Activated CD4-positive, alpha-beta T cell treated with anti-CD3 and anti-CD28 coated beads for 48 hours (primary cell): ENCODE results near the gene FMO2.

Experiments
- DNase-seq: peaks from one replicate; pipeline ENCODE4 v3.0.0-alpha.2; 2020

FMO2 gene

GRCh38 chr1:171185091-171185490 lies at the start of gene FMO2:
FMO2 (plus strand) TSS chr1:171185300; CDS start chr1:171185714, 414 bp downstream.
- no peak for DNase-seq

- DNase-seq = no peak
Measured at GRCh38 chr1:171137580-171137979, 47.5 kb upstream of the FMO2 start.

- DNase-seq = no peak
Measured at GRCh38 chr1:171138980-171139379, 46.1 kb upstream of the FMO2 start.

- DNase-seq = no peak
Measured at GRCh38 chr1:171139890-171140289, 45.2 kb upstream of the FMO2 start.

- DNase-seq = no peak
Measured at GRCh38 chr1:171140401-171140800, 44.7 kb upstream of the FMO2 start.

GRCh38 chr1:171140956-171141687 lies 44.0 kb upstream of the FMO2 start:
- DNase-seq = no peak

GRCh38 chr1:171141688-171142415 lies 43.2 kb upstream of the FMO2 start:
- no peak for DNase-seq

- no peak for DNase-seq
Measured at GRCh38 chr1:171142416-171143385, 42.4 kb upstream of the FMO2 start.

- DNase-seq = no peak
Measured at GRCh38 chr1:171150156-171150555, 34.9 kb upstream of the FMO2 start.

GRCh38 chr1:171152549-171152948 lies 32.6 kb upstream of the FMO2 start:
- DNase-seq = no peak

- DNase-seq = no peak
Measured at GRCh38 chr1:171155484-171155883, 29.6 kb upstream of the FMO2 start.

GRCh38 chr1:171158096-171158495 lies 27.0 kb upstream of the FMO2 start:
- DNase-seq = no peak

- no peak for DNase-seq
Measured at GRCh38 chr1:171158551-171158950, 26.5 kb upstream of the FMO2 start.

- DNase-seq = no peak
Measured at GRCh38 chr1:171159148-171159547, 26.0 kb upstream of the FMO2 start.

- no peak for DNase-seq
Measured at GRCh38 chr1:171160211-171160610, 24.9 kb upstream of the FMO2 start.

GRCh38 chr1:171160639-171161354 lies 24.3 kb upstream of the FMO2 start:
- no peak for DNase-seq

GRCh38 chr1:171161431-171161830 lies 23.7 kb upstream of the FMO2 start:
- no peak for DNase-seq

- DNase-seq = no peak
Measured at GRCh38 chr1:171166361-171166760, 18.7 kb upstream of the FMO2 start.

- no peak for DNase-seq
Measured at GRCh38 chr1:171167785-171168184, 17.3 kb upstream of the FMO2 start.

- DNase-seq = no peak
Measured at GRCh38 chr1:171172471-171172870, 12.6 kb upstream of the FMO2 start.

- DNase-seq = no peak
Measured at GRCh38 chr1:171173069-171173468, 12.0 kb upstream of the FMO2 start.

GRCh38 chr1:171174560-171175294 lies 10.4 kb upstream of the FMO2 start:
- no peak for DNase-seq
